Thyroid gland (tissue), 4 donors: ENCODE data around the gene RNF123.

ENCODE experiments used
- POLR2A ChIP-seq, 2 donors: fragments of 450-650 bp; IDR thresholded peaks; one replicate each; pipeline ENCODE4 v1.6.1; 2017; ENCODE audit warnings: antibody characterized with exemption in 2 of 2, mild to moderate bottlenecking in 2 of 2, moderate library complexity in 1 of 2
- TF ChIP-seq, protein P1 (sequence below), 6 experiments: fragments of 200-600 bp in 3 of 6; fragments of 450-650 bp in 3 of 6; sonication (generic) in 3 of 6; IDR thresholded peaks; one replicate each; pipeline ENCODE4 v1.5.1; 2016 to 2019; ENCODE audit warnings: antibody characterized with exemption in 6 of 6, mild to moderate bottlenecking in 2 of 6, inconsistent platforms in 1 of 6, moderate library complexity in 1 of 6

DNA sequence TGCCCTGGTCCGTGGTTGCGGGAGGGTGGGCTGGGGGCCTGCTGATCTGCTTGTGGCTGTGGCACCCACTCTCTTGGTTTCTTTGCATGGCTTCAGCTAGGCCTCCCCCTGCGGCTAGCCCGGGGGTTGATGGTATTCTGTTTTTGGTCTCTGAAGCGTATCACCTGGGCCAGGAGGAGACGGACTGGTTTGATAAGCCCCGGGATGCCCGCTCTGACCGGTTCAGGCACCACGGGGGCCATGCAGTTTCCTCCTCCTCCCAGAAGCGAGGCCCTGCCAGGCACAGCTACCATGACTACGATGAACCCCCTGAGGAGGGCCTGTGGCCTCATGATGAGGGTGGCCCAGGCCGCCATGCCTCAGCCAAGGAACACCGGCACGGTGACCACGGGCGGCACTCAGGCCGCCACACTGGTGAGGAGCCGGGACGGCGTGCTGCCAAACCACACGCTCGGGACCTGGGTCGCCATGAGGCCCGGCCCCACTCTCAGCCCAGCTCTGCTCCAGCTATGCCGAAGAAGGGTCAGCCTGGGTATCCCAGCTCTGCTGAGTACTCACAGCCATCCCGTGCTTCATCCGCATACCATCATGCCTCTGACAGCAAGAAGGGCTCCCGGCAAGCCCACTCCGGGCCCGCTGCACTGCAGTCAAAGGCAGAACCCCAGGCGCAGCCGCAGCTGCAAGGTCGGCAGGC is 26.5 kb upstream of the RNF123 start:
- TF ChIP-seq, protein P1, sequence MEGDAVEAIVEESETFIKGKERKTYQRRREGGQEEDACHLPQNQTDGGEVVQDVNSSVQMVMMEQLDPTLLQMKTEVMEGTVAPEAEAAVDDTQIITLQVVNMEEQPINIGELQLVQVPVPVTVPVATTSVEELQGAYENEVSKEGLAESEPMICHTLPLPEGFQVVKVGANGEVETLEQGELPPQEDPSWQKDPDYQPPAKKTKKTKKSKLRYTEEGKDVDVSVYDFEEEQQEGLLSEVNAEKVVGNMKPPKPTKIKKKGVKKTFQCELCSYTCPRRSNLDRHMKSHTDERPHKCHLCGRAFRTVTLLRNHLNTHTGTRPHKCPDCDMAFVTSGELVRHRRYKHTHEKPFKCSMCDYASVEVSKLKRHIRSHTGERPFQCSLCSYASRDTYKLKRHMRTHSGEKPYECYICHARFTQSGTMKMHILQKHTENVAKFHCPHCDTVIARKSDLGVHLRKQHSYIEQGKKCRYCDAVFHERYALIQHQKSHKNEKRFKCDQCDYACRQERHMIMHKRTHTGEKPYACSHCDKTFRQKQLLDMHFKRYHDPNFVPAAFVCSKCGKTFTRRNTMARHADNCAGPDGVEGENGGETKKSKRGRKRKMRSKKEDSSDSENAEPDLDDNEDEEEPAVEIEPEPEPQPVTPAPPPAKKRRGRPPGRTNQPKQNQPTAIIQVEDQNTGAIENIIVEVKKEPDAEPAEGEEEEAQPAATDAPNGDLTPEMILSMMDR (IDR thresholded peaks at IDR 0.05), result no peak
- TF ChIP-seq POLR2A (IDR thresholded peaks at IDR 0.05), result no peak
